Activated CD4-positive, alpha-beta T cell treated with anti-CD3 and anti-CD28 coated beads for 24 hours (primary cell): ENCODE data around the gene NBPF12.
A peak's percentile ranks its signal among the peaks of the same experiment; 100 is the strongest.
"Not testable (repeated sequence)": the region's sequence is repeated elsewhere in the genome, so short reads cannot be mapped to it uniquely, and the experiment has no call there.

Experiments used
- DNase-seq, 2 donors: peaks; one replicate each; pipeline ENCODE4 v3.0.0-alpha.2; 2020; ENCODE audit warnings: low read depth in 2 of 2

The NBPF12 gene, protein sequence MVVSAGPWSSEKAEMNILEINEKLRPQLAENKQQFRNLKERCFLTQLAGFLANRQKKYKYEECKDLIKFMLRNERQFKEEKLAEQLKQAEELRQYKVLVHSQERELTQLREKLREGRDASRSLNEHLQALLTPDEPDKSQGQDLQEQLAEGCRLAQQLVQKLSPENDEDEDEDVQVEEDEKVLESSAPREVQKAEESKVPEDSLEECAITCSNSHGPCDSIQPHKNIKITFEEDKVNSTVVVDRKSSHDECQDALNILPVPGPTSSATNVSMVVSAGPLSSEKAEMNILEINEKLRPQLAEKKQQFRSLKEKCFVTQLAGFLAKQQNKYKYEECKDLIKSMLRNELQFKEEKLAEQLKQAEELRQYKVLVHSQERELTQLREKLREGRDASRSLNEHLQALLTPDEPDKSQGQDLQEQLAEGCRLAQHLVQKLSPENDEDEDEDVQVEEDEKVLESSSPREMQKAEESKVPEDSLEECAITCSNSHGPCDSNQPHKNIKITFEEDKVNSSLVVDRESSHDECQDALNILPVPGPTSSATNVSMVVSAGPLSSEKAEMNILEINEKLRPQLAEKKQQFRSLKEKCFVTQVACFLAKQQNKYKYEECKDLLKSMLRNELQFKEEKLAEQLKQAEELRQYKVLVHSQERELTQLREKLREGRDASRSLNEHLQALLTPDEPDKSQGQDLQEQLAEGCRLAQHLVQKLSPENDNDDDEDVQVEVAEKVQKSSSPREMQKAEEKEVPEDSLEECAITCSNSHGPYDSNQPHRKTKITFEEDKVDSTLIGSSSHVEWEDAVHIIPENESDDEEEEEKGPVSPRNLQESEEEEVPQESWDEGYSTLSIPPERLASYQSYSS (N-terminal part only)

DNA sequence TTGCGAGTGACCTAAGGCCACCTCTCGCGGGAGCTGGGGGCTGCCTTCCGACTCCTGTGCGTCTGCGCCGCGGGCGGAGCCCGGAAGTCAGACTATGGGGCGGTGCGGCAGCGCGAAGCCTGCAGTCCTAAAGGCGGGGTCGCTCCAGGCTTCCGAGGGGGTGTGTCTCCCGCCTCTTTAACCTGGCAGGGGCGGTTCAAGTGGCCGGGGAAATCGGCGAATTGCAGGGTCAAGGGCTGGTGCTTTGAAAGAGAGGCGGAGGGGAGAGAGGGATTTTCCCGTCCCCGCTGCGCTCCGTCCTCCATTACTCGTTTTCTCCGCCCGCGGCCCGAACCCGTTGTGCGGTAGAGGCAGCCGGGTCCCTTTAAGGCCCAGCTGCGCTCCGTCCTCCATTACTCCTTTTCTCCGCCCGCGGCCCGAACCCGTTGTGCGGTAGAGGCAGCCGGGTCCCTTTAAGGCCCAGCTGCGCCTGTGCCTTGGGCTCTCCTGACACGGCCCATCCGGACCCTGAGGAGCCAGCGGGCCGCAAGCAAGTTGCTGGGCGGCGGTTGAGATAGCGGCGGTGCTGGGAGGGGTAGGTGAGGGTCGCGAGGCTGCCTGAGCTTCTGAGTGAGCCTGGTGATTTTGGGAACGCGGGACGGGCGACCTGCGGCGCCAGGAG, at the start of gene NBPF12:
Gene NBPF12, plus strand, starts transcription at position 83 of the 661 bp plus-strand sequence. CDS start 21,820 bp downstream, outside the sequence.
- DNase-seq, result peak; percentile 64 to 71

DNA sequence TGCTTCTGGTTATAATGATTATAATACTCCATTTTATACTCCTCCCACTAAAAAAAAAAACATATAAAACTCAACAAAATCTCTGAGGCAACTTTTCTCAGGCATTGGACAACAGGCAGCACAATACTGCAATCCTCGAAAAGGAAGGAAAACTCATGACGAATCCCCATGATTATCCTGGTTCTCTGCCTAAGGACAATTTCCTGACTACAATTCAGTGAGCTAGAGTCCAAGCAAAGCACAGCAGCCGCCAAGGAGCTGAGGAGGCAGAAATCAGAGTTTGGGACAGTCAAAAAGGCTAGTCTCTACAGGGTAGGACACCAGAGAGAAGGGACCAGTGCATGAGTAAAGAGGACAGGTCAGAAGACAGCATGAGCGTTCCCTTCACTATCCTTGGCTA, 46.8 kb upstream of the NBPF12 start:
- DNase-seq, result not testable (repeated sequence)

DNA sequence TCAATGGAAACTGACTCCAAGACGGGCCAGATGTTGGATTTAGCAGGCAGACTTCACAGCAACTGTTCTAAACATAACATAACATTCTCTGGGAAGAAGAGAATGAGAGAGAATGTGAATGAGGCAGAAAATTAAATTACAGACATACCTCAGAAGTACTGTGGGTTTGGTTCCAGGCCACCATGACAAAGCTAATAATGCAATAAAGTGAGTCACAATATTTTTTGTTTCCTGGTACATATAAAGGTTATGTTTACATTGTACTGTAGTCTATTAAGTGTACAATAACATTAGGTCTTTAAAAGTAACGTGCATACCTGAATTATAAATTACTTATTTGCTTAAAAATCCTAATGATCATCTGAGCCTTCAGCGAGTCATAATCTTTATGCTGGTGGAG, 45.8 kb upstream of the NBPF12 start:
- DNase-seq, result not testable (repeated sequence)

DNA sequence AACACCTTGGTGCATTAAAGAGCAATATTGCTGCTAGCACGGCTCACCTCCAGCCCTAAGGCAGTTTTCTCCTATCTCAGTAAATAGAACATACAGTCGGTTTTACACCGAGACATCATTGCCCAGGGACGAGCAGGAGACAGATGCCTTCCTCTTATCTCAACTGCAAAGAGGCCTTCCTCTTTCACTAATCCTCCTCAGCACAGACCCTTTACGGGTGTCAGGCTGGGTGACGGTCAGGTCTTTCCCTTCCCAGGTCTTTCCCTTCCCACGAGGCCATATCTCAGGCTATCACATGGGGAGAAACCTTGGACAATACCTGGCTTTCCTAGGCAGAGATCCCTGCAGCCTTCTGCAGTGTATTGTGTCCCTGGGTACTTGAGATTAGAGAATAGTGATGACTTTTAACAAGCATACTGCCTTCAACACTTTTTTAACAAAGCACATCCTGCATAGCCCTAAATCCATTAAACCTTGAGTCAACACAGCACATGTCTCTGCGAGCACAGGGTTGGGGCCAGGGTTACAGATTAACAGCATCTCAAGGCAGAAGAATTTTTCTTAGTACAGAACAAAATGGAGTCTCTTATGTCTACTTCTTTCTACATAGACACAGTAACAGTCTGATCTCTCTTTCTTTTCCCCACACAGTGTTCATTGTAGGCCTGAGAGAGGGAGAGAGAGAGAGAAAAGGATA, 30.4 kb upstream of the NBPF12 start:
- not testable (repeated sequence) for DNase-seq

DNA sequence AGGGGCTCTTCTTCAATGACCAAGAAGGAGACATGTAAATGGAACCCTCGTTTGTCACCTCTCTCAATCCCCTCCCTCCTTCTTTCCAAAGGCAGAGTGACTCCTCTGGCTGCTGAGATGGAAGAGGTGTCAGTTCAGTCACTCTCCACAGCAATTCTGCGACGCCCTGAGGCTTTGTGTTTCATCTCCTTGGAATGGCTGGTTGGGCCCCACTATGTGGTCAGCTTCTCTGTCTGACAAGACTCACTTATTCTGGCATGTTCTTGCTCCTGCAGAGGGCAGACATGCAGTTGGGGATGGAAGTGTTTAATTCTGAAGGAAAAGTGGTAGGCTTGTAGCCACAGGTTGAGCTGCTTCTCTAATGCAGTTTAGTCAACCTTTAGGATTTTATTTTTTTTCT, 25.1 kb upstream of the NBPF12 start:
- DNase-seq, result not testable (repeated sequence)

DNA sequence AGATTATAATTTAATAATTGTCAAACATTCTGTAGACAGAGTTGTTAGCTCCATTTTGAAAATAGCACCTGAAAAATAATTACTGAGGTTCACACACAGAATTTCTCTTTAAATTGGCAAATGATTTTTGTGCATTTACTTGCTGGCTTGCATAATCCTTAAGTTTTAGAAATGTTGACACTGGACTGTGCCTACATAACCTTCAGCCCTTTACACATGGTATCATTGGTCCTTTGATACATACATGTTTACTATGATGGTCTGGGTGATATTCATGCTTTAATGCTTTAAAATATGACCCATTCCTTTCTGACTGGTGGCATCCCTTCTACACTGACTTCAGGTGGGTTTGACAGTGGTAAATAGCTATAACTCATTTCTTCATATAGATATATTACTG, 17.3 kb upstream of the NBPF12 start:
- DNase-seq, result not testable (repeated sequence)

DNA sequence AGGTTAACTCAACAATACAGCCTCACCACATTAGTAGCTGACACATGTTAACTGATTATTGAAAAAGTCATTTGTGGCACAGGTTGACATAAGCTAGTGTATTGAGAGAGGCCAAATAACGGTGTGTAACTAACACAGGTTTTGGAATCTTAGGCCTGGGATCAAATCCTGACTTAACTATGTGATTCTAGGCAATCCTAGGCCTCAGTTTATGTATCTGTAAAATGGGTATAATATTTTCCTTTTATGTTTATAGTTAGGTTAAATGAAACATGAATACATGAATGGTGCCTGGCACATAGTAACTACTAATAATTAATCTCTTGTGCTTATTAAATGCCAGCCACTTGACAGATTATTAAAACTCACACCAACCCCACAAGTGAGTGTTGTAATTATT, 15.5 kb upstream of the NBPF12 start:
- not testable (repeated sequence) for DNase-seq

DNA sequence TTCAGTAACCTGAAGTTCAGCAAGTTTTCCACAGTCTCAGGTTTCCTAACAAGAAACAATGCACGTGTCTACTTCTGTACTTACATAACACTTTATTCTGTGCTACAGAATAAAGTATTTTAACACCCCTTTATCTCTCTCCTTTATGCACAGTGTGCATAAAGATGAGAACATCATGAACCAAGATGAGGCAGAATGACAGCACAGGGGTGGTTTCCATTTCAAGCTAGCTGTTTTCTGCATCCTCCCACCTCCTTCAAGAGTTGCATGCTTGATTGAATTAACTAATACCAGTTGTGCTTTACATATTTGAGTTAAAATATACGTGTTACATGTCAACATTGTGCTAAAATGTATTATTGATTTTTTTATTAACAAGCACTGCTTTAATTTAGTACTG, 14.0 kb upstream of the NBPF12 start:
- DNase-seq, result not testable (repeated sequence)

DNA sequence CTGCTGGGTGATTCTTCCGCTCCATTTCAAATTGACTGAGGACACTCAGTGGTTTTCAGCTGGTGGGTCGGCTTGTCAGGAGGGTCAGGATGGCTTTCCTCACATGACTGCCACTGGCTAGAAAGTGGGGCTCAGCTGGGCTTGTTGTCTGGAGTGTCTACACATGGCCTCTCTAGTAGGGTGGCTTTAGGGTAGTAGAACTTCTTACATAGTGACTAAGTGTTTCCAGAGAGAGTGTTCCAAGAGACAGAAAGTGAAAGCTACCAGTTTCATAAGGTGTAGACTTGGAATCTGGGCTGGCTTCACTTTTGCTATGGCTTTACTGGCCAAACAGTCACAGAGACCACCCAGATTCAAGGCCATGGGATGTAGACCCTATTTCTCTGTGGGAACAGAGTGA, 11.7 kb upstream of the NBPF12 start:
- not testable (repeated sequence) for DNase-seq

DNA sequence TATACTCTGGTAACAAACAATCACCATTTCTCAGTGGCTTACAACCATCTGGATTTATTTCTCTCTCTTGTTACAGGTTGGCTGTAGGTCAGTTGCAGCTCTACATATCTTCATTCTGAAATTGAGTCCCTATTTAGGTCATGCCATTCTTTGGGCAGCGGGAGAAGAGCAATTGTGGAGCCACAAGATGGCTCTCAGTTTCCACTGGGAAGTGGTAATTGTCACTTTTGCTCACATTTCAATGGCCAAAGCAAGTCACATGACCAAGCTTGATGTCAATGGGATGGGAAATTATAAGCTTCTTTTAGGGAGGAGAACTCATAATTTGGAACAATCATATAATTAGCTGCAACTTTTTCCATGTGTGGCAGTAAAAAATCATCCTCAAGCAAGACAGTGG, 7.9 kb upstream of the NBPF12 start:
- not testable (repeated sequence) for DNase-seq

DNA sequence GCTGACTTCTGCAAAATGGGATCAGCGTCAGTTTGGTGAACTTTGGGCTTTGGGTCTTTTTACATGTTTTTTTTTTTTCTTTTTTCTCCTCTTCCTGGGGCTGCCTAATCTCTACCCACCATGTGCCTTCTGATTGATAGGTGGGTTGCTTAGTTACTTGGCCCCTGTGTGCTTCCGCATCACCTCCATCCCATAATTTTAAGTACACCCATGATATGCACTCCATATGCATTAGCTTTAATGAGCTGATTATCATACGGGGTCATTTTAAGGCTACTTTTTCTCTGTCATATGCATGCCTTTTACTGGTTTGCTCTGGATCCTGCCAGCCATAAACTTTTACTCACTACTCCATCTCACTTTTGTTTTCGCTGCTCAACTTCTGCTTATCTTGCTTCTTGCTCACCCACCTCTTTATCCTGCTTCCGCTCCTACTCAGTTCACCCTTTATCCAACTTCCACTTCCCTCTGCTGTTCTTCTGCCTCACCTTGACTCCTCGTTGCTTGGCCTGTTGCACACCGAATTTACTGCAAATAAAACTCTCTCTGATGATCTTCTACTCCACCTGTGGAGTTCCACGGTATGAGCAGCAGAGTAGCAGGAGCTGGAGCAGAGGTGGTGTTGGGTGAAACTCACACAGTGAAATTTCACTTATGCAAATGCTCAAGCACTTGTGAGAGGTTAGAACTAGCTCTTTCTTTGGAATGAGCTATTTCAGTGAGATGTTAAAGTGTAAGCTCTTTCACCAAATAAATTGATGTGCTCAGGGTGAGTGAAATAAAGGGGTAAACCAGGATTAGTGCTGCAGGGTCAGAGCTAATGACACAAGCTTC, 3.5 kb upstream of the NBPF12 start:
- DNase-seq, result not testable (repeated sequence)

DNA sequence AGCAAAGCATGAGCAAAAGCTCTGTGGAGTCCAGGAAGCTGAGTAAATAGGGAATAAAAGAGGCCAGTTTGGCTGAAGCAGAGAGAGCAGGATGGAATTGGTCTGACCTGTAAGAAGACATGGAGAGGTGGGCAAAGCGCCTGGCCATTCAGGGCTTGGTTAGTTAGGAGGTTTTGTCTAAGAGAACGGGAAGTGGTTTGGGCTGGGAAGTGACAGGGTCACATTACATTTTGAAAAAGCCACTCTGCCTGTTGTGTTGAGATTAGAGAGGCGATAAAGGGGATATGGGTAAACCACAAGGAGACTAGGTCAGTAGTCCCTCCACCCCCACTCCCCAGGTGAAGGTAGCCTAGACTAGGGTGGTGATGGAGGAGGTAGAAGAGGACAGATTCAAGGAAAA, 662 bp upstream of the NBPF12 start:
- DNase-seq, result not testable (repeated sequence)

DNA sequence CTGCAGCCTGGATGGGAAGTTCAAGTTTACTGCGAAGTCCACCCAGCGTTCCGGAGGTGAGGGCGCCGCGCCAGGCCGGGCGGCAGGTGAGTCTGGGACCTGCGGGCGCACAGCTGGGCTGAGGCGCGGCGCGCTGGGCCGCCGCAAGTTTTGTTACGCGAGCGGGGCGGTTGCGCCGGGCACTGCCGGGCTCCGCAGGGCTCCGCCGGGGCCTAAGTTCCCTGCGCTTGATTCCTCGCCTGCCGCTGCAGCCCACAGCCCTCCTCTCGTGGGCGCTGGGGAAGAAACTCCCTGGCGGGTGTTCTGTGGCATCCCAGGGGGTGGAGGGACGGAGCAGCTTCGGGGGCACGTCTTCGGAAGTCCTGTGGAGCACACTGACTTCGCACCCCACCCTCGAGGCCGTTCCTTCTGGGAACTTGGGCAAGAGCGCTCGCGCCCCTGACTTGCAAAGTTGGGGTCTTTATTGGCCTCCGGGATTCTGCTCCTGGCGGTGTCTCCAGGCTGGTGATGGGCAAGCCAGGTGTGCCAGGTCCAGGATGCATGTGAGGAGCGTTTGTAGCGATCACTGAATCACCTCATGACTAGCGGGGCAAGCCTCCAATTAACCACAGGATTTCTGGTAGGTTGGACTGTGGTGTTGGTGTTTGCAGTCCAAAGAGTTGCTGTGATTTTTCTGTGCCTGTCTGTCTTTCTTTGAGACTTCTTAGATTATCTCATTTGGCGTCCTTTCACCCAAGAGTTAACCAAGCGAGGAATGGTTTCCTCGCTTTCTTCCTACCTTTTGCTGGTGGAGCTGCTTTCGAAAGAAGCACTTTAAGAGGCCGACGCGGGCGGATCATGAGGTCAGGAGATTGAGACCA, 1.0 kb downstream of the NBPF12 start:
- peak in 1 of 2 donors; percentile 2 for DNase-seq

DNA sequence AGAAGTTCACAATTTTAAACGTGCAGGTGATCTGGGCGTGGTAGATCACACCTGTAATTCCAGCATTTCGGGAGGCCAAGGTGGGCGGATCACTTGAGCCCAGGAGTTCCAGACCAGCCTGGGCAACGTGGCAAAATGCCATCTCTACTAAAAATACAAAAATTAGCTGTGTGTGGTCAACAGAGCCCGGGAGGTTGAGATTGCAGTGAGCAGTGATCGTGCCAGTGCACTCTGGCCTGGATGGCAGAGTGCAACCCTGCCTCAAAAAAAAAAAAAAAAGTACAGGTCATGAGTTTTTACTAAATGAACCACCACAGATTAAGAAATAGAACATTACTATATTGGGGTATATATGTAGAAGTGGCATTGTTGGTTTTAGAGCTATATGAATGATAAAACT, 2.2 kb downstream of the NBPF12 start:
- DNase-seq, result not testable (repeated sequence)

DNA sequence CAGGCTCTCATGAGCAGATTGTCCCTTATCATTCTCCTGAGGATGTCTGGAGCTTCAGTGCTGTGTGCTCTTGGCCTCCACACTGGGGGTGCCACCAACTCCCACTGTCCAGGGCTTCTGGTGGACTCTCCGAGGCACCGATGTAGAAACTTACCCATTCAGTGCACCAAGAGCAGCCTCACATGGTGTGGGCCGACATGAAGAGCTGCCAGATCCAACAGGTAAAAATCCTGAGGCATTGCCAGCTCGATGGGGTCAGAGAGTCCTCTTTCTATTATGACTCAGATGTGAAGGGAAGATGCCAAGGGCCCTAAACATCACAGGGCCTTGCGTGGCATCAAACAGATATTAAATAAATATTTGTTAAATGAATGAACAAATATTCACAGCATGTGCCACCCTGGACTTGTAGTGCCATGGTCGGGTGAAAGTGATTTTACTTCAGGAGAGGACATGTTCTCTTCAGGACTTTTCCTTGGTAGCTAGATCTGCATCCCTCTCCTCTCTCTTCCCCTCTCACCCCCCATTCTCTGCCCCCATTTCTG, 5.3 kb downstream of the NBPF12 start:
- not testable (repeated sequence) for DNase-seq

DNA sequence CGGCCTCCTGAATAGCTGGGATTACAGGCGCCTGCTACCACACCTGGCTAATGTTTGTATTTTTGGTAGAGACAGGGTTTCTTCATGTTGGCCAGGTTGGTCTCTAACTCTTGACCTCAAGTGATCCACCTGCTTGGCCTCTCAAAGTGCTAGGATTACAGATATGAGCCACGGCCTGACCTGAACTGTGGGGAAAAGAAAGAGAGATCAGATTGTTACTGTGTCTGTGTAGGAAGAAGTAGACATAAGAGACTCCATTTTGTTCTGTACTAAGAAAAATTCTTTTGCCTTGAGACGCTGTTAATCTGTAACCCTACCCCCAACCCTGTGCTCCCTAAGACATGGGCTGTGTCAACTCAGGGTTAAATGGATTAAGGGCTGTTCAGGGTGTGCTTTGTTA, 10.0 kb downstream of the NBPF12 start:
- not testable (repeated sequence) for DNase-seq

DNA sequence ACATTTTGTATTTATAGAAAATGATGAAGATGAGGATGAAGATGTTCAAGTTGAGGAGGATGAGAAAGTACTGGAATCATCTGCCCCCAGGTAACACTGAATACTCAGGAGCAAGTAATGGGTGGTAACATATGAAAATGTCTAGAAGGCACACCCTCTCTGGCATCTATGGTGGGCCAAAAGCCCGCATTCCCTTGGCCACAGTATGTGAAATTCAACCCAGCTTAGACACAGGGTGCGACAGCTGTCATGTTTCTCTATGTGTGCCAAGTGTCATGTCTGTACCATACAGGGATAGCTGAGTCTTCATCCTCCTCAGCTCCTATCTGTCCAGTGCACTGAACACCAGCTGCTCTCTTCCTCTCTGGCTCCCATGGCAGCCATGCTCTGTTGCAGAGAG, 26.2 kb downstream of the NBPF12 start:
- DNase-seq, result not testable (repeated sequence)

DNA sequence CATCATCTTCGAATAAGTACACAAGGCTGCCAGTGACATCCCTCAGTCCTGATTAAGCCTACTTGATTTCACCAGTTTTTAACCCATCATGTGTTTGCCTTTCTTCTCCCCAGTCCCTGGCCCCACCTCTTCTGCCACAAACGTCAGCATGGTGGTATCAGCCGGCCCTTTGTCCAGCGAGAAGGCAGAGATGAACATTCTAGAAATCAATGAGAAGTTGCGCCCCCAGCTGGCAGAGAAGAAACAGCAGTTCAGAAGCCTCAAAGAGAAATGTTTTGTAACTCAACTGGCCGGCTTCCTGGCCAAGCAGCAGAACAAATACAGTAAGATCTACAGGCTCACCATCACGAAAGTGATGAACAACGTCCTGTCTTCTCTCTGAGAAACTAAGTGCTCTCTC, 28.2 kb downstream of the NBPF12 start:
- DNase-seq, result not testable (repeated sequence)

DNA sequence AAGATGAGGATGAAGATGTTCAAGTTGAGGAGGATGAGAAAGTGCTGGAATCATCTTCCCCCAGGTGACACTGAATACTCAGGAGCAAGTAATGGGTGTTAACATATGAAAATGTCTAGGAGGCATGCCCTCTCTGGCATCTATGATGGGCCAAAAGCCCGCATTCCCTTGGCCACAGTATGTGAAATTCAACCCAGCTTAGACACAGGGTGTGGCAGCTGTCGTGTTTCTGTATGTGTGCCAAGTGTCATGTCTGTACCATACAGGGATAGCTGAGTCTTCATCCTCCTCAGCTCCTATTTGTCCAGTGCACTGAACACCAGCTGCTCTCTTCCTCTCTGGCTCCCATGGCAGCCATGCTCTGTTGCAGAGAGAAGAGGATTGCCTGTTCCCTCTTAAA, 32.5 kb downstream of the NBPF12 start:
- not testable (repeated sequence) for DNase-seq
